T-helper 2 cell treated with Interferon-gamma antibody and Interleukin-4, amounts not matched to agents 100 ng/mL and 5 ng/mL, for 36 hours (primary cell): ENCODE measurements around the gene CACNA2D4. TPM values are rescaled to one million over a fixed set of nuclear protein-coding genes. Genes with fewer than 3 reads are reported as not detected.

Source experiments
- total RNA-seq: library from RNA; stranded (reverse); gene quantifications from 2 replicates; pipeline ENCODE4 v1.2.3, GENCODE V29; 2022

CACNA2D4 gene
- total RNA-seq, 1 donor from 2014 or later, result 15.3 TPM

Other genes with a start within 250 kb of the CACNA2D4 start
- gene ADIPOR2, start 227.6 kb downstream of the CACNA2D4 start, total RNA-seq, result 59.4 and 64.5 TPM in 2 replicates
- not detected in 2 replicates for gene LRTM2, start 98.1 kb downstream of the CACNA2D4 start, total RNA-seq
- 12.5 and 12.9 TPM in 2 replicates for gene DCP1B, start 85.8 kb upstream of the CACNA2D4 start, total RNA-seq
- 0.09 and 0.14 TPM in 2 replicates for gene CACNA1C, start 134.3 kb upstream of the CACNA2D4 start, total RNA-seq